ENCODE results near the gene NUP54.

DNA sequence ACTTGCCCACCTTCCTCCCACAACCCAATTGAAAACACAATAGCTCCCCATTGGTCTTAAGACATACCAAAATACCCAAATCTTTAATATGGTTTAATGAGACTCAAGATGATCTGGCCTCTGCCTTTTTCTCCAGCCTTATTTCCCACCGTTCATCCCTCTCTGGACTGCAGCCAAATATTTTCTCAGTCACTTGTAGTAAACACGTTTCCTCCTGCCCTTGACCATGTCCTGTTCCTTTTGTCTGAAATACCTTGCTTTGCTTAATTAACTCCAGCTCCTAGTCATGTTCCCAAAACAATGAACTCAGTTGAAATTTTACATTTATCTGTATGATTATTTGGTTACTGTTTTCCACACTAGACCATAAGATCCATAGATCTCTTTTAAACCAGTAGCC, 8.4 kb upstream of the NUP54 start:
- no peak for TF ChIP-seq POLR2A (IDR thresholded peaks at IDR 0.05)
- TF ChIP-seq, protein P1, sequence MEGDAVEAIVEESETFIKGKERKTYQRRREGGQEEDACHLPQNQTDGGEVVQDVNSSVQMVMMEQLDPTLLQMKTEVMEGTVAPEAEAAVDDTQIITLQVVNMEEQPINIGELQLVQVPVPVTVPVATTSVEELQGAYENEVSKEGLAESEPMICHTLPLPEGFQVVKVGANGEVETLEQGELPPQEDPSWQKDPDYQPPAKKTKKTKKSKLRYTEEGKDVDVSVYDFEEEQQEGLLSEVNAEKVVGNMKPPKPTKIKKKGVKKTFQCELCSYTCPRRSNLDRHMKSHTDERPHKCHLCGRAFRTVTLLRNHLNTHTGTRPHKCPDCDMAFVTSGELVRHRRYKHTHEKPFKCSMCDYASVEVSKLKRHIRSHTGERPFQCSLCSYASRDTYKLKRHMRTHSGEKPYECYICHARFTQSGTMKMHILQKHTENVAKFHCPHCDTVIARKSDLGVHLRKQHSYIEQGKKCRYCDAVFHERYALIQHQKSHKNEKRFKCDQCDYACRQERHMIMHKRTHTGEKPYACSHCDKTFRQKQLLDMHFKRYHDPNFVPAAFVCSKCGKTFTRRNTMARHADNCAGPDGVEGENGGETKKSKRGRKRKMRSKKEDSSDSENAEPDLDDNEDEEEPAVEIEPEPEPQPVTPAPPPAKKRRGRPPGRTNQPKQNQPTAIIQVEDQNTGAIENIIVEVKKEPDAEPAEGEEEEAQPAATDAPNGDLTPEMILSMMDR (IDR thresholded peaks at IDR 0.05): no peak
- TF ChIP-seq POLR2AphosphoS5 (IDR thresholded peaks at IDR 0.05): no peak

All from prostate gland (tissue), 2 donors.